ENCODE measurements around the gene USH2A.

DNA sequence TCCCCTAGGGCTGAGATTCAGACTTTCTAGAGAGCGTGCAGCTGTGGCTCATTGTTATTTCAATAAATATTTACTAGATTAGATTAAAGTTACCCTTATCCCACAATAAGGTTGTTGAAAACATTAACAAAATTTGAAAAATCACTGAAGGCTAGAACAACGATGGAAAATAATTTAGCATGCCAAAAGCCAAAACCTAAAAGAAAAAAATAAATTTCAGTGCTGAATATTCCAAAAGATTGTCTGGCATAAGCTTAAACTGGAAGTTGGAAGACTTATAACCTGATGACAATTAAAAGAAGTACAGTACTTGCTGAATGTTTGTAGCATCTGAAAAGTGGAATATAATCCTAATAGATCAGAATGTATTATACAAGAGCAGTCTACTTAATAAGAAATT, 221.3 kb downstream of the USH2A start:
- no peak for TF ChIP-seq CTCF (conservative IDR thresholded peaks at IDR 0.05; ENCODE audit: low read depth, low read length)
- no peak for TF ChIP-seq EZH2 (IDR thresholded peaks at IDR 0.05; ENCODE audit: borderline replicate concordance, low read depth, low read length, poor library complexity, severe bottlenecking)

Measured in A673 (cell line).